Ammon's horn (tissue), 1 donor: ENCODE measurements around the gene OPCML.
A peak's percentile ranks its signal among the peaks of the same experiment; 100 is the strongest.

ENCODE experiments used
- DNase-seq: peaks from one replicate; pipeline ENCODE4 v3.0.0-alpha.2; 2016; ENCODE audit warnings: low spot score

OPCML gene

GRCh38 chr11:133408936-133409335 lies 123.4 kb downstream of the OPCML start:
- no peak for DNase-seq

- no peak for DNase-seq
These were observed 123.9 kb downstream of the OPCML start for GRCh38 chr11:133408402-133408801.

DNA sequence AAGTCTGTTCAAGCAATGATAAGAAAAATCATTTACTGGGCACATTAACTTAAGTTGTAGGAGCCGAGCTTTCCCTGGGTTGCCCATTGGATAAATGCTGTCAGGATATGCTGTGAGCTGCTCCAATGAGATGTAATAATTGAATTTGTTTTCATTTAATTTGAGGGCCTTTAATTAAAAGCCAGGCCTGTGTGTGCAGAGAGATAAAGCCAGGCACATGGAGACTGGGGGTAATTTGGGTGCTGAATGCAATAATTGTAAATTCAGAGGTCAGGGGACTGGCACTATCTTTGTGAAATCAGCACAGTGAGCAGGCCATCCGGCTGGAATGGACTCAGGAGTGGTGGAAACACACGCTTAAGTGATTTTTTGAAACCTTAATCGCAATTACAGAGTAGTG lies 125.8 kb downstream of the OPCML start:
- DNase-seq, result no peak

DNA sequence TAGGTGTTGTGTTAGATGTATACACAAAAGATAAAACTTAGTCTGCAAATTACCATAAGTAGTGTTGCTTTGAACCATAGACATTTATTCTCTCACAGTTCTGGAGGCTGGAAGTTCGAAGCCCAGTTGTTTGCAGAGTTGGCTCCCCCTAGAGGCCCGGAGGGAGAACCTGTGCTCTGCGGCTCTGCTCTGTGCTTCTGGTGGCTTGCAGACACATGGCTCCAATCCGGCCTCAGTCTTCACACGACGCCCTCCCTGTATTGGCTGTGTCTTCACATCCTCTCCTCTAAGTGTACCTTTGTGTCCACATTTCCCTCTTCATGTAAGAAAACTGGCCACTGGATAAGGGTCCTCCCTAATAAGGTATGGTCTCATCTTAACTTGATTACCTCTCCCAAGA lies 128.4 kb downstream of the OPCML start:
- DNase-seq, result no peak

DNA sequence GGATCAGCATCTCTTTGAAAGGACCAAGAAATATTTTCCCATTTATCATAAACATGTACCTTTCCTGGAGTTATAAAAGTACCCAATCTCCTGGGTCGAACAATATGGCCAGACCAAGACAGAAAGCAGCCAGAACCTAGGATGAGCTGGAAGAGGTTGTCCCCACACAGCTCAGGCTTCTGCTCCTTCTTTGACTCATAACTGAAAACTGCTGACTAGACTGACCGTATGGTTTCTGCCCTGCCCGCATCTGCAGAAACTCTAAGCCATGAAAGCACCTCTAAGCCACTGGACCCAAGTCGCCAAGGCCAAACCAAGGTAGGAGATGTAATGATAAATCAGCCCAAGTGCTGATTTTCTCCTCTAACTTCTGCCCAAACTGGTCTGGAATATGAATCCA lies 129.8 kb downstream of the OPCML start:
- no peak for DNase-seq

DNA sequence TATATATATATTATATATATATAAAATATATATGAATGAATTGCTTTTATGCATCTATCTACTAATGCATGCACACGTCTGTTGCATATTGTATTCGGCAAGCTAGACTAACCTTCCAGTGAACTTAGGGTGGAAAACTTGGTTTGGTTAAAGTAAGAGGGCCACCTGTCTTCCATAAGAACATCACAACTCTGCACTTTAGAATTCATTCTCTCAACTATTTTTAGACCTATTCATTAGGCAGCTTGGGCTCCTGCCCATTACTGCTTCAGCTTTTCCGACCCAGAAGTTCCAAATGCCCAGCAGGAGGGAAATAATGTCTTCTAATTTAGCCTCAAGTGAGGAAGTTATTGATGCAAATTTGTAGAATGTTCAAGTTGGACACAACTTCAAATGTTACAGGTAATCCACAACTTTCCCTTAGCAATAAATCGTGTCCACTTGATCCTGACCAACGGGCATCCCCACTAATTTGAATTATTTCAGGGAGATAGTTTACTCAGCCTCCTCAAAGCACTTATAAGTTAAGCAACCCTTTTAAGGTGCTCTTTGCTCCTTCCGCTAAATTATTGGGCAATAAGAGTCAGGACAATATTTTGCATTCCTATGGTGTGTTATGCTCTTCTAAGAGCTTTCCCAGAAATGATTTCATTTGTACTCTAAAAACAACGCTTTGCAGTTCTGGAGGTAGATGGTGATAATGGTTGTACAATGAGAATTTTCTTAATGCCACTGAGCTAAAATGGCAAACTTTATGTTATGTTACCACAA lies 132.3 kb downstream of the OPCML start:
- peak; percentile 23 for DNase-seq

DNA sequence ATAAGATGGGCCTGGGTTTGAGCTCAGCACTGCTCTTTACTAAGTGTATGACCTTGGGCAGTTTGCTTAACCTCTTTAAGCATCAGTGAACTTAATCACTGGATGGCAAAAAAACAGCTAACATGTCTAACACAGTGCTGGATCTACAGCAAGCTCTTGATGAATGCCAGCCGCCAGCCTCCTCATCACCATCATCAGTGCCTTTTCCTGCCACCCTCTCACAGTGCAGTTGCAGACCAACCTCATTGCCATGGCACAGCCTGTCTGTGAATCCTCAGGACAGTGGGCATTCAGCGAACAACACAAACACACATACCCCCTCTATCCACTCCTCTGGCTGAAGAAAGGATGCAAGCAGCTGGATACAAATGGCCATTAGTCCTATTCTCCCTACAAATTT lies 133.0 kb downstream of the OPCML start:
- peak; percentile 32 for DNase-seq

DNA sequence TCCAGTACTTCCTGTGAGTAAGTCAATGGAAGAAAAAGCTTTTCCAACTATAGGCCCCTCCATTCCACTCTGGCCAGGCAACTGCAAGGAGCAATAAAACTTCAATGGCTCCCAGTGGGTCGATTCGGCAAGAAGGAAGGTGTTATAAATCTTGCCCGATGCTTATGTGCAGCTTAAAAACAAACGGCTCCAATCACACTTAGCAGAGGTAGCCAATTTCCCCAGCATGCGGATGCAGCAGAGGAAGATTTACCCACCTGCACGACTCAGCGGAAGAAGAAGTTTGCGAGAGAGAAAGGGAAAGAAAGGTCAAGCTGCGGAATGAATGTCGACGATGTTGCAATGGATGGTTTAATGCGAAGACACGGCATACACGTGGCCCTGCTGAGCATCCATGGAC lies 141.5 kb downstream of the OPCML start:
- no peak for DNase-seq

DNA sequence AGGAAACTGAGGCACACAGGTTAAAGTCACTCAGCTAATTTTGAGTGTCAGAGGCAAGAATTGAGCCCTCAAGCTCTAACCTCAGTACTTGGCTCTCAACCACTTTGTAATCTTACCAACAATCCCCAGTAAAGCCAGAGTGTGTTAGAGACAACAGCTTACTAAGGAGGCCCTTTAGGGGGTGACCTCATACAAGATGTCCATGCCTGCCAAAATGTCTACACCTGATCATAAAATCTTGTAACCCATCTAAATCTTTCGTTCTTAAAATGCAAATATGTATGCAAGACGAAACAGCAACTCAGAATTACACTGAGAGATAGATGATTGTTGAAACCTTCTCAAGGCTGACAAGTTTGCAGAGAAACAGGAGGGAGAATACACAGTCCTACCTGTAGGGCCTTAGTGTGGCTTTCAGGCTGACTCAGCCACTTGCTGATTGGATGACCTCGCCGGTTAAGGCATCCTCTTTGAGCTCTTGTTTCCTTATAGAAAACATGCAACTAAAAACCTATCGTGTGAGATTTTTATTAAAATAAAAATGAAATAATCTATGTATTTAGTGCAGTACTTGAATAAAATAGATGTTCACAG lies 143.2 kb downstream of the OPCML start:
- DNase-seq, result no peak

DNA sequence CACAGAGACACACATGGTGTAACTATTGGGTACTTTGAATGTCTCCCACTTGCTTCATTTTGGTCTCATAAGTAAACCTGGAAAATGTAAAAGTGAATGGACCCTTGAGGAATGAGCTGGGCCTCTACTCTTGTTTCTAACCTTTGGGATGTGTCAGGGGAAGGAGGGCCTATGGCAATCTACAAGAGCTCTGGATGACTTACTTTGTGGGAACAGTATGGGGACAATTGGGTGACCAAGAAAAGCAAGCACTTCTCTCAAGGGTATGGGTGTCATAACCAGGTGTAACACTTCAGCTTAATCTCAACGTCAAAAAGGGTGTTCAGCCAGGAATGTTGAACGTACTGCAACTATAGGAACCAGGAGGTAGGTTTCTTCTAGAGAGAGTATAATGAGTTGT lies 144.0 kb downstream of the OPCML start:
- DNase-seq, result no peak

DNA sequence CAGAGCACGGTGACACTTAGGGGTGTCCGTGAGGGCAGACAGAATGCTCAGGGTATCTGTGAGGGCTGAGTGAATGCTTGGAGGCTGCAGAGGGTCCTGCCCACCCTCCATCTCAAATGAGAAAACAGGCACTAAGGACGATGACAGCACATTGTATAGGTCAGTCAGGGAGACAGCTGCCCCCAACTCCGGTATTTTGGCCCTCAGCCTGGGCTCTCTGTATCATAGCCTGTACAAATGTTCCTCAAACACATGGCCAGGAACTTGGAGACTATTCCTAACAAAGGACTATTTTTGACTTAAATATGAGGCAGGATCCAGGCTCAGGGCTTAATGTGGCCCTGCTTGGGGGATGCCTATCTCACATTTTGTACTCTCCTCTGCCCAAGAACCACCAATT lies 145.4 kb downstream of the OPCML start:
- no peak for DNase-seq

DNA sequence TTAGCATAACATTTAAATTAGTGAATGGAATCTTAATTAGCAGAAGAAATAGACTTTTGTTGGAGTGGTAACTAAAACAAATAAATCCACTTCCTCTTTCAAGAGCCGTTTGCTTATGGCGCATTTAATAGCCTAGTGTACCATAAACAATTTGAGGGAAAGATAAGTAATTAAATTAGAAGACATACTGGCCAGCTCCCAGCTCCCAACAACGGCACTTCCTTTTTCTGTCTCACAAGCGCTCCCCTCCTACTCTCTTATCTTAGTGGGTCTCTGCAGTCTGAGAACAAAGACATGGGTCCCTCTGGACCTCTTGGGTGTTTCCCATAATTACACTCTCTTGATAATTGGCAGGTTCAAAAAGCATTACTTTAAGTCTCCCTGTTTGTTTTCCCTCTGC lies 146.0 kb downstream of the OPCML start:
- DNase-seq, result no peak

DNA sequence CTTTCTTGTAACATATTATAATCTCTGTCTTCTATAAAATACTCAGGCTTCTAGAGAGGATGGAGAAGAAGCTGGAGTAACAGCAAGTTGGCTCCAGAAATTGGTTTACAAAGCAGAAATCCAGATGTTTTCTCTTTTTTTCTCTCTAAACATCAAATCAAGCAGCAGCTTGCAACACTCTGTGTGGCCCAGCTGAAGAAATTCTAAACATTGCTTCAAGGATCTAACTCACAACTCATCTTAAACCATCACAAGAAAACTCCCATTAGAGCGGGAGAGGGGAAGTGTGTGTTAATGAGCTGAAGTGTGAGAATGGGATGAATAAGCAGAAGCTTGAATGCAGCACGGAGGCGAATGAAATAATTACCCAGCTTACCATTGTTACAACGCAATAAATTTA lies 146.5 kb downstream of the OPCML start:
- no peak for DNase-seq

GRCh38 chr11:133384731-133385130 lies 147.6 kb downstream of the OPCML start:
- no peak for DNase-seq

GRCh38 chr11:133383689-133384088 lies 148.6 kb downstream of the OPCML start:
- DNase-seq, result no peak

- DNase-seq, result no peak
These were observed 149.1 kb downstream of the OPCML start for GRCh38 chr11:133383201-133383600.

DNA sequence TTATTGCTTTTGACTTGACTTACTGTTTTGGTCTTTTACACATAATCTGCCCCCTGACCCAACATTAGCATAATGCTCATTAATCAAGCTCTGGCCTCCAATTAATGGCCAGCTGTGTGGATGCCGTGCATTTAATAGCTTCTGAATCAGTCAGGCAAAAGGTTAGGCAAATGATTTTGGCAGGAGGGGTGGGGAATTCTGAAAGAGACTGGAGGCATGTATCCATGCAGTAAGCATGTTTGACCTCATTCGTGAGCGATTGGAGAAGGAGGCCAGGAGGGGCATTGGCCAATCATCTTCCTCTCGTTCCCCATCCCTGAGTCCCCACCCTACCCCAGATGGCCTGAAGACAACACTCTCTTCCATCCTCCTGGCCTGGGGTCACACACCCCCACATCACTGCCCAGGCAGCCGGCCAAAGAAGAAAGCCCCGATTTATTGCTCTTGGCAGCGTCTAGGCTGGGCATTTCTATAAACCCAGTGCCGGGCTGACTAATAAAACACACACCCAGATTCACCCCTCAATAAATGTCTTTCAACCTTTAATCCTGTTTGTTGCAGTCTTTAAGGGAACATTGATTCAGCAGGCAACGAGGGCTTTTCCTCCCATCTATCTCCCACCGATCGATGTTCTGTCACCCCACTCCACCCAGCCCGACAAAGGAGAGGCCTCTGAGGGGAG lies 150.0 kb downstream of the OPCML start:
- peak; percentile 28 for DNase-seq

DNA sequence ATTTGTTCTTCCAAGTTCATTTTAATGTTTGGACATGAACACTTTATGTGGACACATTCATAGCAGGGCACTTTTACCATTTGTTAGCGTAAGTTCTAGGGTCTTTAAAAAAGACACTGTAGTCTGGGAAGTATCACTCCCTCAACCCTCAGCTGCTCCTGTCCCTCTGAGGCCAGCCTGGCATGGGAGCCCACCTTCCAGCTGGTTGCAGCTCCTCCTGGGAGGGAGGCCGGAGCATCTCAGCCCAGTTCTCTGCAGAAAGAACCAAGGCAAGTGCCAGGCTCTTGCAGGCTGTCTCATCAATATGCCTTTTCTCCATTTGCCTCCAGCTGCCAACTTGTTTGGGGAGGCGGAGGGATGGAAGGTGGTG lies 150.6 kb downstream of the OPCML start:
- peak; percentile 40 for DNase-seq

- DNase-seq, result no peak
These were observed 166.2 kb downstream of the OPCML start for GRCh38 chr11:133366147-133366546.

- no peak for DNase-seq
These were observed 169.4 kb downstream of the OPCML start for GRCh38 chr11:133362916-133363315.

- no peak for DNase-seq
These were observed 170.1 kb downstream of the OPCML start for GRCh38 chr11:133362156-133362555.

DNA sequence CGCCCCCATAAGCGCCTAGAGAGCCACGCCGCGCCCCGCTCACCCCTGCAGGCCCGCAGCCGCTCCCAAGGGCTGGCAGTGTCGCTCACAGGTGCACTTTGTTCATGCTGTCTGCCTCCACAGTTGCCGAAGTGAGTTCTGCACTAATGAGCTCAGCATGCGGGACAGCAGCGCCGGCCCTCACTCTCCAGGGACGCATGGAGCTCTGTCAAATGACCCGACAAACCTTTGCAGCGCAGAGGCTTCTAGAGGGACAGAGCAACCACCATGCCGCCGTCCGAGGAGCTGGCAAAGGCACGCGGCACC lies 170.7 kb downstream of the OPCML start:
- no peak for DNase-seq

- no peak for DNase-seq
These were observed 171.2 kb downstream of the OPCML start for GRCh38 chr11:133360860-133361688.
